ENCODE results near the gene SPATA25.
A peak's percentile ranks its signal among the peaks of the same experiment; 100 is the strongest.
"Not testable (repeated sequence)": the region's sequence is repeated elsewhere in the genome, so short reads cannot be mapped to it uniquely, and the experiment has no call there.

SPATA25 gene

DNA sequence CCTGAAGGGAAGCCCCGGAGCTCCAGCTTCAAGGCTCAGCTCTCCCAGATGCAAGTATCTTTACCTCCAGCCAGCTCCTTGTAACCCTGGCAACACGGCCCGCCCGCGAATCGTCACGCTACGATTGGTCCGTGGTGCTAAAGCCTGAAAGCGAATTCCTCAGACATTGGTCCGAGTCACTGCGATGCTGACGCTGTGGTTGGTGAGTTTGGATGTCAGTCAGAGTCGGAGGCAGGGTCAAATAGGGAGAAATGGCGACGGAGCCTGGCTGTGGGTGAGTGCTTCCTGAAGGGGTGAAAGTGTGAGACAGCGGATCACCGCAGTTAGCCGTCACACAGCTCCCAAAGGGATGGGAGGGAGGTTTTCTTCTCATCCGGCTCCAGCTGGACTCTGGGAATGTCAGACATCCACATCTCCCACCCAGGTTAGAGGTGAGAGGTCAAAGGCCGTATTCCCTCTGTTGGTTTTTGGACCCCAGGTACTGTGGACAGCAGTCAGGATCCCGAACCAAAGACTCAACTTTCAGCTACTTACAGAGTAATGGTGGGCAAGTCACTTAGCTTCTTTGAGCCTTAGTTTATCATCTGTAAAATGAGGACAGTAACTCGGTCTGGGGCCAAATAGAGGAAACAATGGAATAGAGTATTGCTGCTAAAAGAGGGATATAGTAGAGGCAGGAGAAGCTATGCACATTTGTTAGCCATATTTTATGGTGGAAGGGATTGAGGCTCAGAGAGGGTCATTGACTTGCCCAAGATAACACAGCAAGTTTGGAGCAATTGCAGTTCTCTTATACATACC lies 6.2 kb downstream of the SPATA25 start, which contains the start of gene ZSWIM1:
TSS of gene ZSWIM1 (plus strand) at position 240 of the 801 bp plus-strand sequence. CDS start 1,366 bp downstream, outside the sequence.
- Histone ChIP-seq H3K4me1 (ENCODE audit: insufficient read depth, low read length) (peaks cover 2% of the 10 kb centered on the region), H3K9me3 (ENCODE audit: low read length) (no peaks in the 10 kb centered on the region), H3K4me3 (ENCODE audit: low read length) (peak within 1 kb of the TSS; percentile 82), H3K36me3 (ENCODE audit: insufficient read depth, low read length) (peaks cover 44% of the 10 kb centered on the region), H3K27me3 (ENCODE audit: insufficient read depth, low read length) (no peaks in the 10 kb centered on the region), H2AFZ (ENCODE audit: low read depth, low read length) (no peak within 1 kb of the TSS)

DNA sequence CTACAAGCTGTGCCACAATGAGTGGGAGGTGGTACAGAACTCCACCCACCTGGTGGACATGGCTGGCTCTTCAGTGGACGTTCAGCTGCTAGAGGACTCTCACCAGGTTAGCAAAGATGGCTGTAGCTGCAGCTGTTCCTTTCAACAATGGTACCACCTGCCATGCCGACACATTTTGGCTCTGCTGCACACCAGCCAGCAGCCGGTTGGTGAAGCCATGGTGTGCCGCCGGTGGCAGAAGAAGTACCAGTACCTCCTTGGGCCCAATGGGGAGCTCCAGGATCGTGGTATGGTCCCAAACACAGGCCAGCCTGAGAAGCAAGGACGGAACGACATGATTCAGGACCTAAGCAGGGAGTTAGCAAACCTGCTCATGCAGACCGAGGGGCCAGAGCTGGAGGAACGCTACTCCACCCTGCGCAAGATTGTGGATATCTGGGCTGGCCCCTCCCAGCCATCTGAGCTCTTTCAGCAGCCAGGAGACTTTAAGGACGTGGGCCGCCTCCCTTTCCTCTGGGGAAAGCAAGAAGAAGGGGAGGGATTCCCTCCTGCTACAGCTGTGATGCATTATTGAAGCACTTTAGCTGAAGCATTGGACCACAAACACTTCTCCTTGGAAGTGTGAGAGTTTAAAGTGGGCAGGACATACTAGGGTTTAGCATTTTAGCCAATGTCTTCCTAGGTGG lies 9.2 kb downstream of the SPATA25 start:
- Histone ChIP-seq H3K4me1 (ENCODE audit: insufficient read depth, low read length) (peaks cover 2% of the 10 kb centered on the region), H3K4me3 (ENCODE audit: low read length) (no peak overlapping the region), H3K36me3 (ENCODE audit: insufficient read depth, low read length) (peaks cover 28% of the 10 kb centered on the region), H3K9me3 (ENCODE audit: low read length) (no peaks in the 10 kb centered on the region), H2AFZ (ENCODE audit: low read depth, low read length) (no peak overlapping the region), H3K27me3 (ENCODE audit: insufficient read depth, low read length) (no peaks in the 10 kb centered on the region)

DNA sequence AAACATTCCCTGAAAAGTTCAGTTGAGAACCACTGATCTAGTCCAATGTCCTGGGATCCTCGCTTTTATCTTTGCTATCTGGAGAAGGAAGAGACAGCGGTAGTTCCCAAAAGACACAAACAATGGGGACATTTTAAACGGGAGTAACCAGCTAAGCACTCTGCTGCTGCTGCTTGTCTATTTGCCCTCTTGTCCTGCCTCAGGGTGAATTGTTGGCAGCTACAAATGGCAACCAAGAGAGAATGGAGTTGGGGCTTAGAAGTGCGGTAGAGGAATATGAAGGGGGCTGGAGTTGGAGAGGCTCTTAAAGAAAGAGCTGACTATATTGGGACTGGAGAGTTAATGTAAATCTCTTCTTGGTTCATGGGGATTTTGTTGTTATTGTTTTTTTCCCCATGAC lies 12.8 kb downstream of the SPATA25 start:
- no peaks in the 10 kb centered on the region for H3K4me1 ChIP-seq (ENCODE audit: insufficient read depth, low read length)
- H3K9me3 ChIP-seq (ENCODE audit: low read length), result no peaks in the 10 kb centered on the region
- no peak overlapping the region for H3K4me3 ChIP-seq (ENCODE audit: low read length)
- peaks cover 20% of the 10 kb centered on the region for H3K36me3 ChIP-seq (ENCODE audit: insufficient read depth, low read length)
- no peaks in the 10 kb centered on the region for H3K27me3 ChIP-seq (ENCODE audit: insufficient read depth, low read length)
- no peak overlapping the region for H2AFZ ChIP-seq (ENCODE audit: low read depth, low read length)

DNA sequence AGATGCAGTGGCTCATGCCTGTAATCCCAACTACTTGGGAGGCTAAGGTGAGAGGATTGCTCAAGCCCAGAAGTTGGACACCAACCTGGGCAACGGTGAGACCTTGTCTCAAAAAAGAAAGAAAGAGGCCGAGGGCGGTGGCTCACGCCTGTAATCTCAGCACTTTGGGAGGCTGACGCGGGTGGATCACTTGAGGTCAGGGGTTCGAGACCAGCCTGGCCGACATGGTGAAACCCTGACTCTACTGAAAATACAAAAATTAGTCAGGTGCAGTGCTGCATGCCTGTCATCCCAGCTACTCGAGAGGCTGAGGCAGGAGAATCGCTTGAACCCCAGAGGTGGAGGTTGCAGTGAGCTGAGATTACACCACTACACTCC lies 13.3 kb downstream of the SPATA25 start:
- H3K4me1 ChIP-seq (ENCODE audit: insufficient read depth, low read length); H2AFZ ChIP-seq (ENCODE audit: low read depth, low read length); H3K4me3 ChIP-seq (ENCODE audit: low read length); H3K9me3 ChIP-seq (ENCODE audit: low read length); H3K27me3 ChIP-seq (ENCODE audit: insufficient read depth, low read length): not testable (repeated sequence)
- peaks cover 20% of the 10 kb centered on the region for H3K36me3 ChIP-seq (ENCODE audit: insufficient read depth, low read length)

DNA sequence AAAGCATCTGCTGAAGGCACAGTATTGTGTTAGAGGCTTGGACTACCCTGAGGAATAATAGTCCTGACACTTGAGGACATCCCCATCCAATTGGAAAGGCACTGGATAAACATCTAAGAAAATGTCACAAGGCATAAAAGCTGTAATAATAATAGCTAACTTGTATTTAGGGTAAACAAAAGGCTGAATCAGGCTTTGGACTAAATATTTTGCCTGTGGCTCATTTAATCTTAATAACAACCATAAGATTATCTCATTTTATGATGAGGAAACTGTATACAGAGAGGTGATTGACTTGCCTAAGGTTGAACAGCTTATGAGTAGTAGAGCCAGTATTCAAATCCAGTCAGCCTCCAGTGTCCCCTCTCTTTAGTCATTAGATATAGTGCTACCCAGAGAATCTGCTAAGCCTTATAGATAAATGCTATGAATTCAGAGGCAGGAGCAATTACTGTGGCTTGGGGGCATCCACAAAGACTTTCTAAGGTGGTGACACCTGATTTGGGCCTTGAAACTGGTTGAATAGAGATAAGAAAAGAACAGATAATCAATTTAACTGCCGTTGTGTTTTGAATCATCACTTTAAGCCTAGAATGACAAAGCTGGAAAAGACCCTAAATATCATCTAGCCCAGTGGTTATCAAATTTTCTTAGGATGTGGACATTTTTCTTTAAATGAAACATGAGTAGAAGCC lies 13.9 kb downstream of the SPATA25 start:
- Histone ChIP-seq H3K9me3 (ENCODE audit: low read length) (no peaks in the 10 kb centered on the region), H3K27me3 (ENCODE audit: insufficient read depth, low read length) (no peaks in the 10 kb centered on the region), H2AFZ (ENCODE audit: low read depth, low read length) (no peak overlapping the region), H3K4me3 (ENCODE audit: low read length) (no peak overlapping the region), H3K36me3 (ENCODE audit: insufficient read depth, low read length) (peaks cover 20% of the 10 kb centered on the region), H3K4me1 (ENCODE audit: insufficient read depth, low read length) (no peaks in the 10 kb centered on the region)

DNA sequence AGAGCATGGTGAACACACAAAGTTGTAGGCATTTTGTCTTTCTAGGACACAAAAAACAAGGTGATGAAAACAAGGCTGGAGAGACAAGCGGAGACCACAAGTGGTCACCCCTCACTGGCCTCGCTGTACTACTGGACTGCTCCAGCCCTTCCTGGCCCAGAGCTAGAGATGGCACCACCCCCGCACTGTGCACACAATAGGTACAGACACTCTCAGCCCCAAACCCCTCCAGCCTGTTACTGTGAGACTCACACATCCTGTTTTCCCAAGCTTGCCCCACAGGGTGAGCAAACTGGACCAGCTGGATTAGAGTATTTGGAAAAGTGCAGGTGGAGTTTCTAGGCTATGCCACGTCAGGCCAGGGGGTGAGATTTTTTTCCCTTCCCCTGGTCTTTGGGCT lies 14.8 kb downstream of the SPATA25 start:
- Histone ChIP-seq H2AFZ (ENCODE audit: low read depth, low read length) (no peak overlapping the region), H3K9me3 (ENCODE audit: low read length) (no peaks in the 10 kb centered on the region), H3K36me3 (ENCODE audit: insufficient read depth, low read length) (peaks cover 11% of the 10 kb centered on the region)

DNA sequence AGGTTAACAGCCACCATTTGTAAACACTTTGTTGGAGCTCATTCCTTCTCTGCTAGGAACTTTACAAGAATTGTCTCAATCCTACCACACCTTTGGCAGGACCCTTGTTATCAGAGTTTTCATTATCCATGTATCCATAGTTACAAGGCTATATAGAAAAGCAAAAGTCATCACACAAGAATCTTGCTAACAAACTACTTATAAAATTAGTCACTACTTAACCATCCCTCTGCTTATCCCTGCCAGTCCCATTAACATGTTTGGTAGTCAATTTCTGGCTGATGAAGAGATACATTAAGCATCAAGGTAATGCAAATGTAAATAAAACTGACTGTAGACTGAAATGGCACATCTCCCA lies 19.6 kb downstream of the SPATA25 start:
- Histone ChIP-seq H3K36me3 (ENCODE audit: insufficient read depth, low read length) (no peaks in the 10 kb centered on the region), H2AFZ (ENCODE audit: low read depth, low read length) (no peak overlapping the region), H3K9me3 (ENCODE audit: low read length) (no peaks in the 10 kb centered on the region), H3K4me3 (ENCODE audit: low read length) (no peak overlapping the region), H3K4me1 (ENCODE audit: insufficient read depth, low read length) (no peaks in the 10 kb centered on the region), H3K27me3 (ENCODE audit: insufficient read depth, low read length) (no peaks in the 10 kb centered on the region)

More for the DNA sequence above, 14.8 kb downstream of the SPATA25 start:
- H3K4me1 ChIP-seq (ENCODE audit: insufficient read depth, low read length), result no peaks in the 10 kb centered on the region
- no peak overlapping the region for H3K4me3 ChIP-seq (ENCODE audit: low read length)
- H3K27me3 ChIP-seq (ENCODE audit: insufficient read depth, low read length), result no peaks in the 10 kb centered on the region

DNA sequence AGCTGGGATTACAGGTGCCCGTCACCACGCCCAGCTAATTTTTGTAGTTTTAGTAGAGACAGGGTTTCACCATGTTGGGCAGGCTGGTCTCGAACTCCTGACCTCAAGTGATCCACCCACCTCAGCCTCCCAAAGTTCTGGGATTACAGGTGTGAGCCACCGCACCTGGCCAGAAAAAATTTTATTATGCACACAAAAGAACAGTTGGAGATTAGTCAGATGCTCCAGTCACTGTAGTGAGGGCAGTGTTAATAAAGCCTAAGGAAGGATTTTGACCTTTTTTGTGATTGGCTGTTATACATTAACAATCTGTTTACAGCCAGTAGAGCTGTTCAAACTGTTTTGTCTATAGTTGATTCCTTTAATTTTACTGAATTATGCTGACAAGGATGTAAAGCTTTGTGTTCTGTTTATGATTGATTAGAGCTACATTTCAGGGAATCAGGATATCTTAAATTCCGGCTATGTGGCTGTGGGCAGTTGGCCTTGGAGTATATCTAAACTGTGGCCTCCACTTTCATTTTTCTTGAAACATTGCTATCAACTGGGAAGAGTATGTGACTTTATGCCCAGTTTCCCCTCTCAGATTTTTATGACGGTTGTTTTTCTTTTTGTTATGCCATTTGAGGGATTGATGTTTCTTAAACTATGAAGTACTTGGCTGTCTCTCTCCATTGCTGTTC lies 20.1 kb downstream of the SPATA25 start:
- Histone ChIP-seq H2AFZ (ENCODE audit: low read depth, low read length) (no peak overlapping the region), H3K4me3 (ENCODE audit: low read length) (no peak overlapping the region), H3K4me1 (ENCODE audit: insufficient read depth, low read length) (no peaks in the 10 kb centered on the region), H3K9me3 (ENCODE audit: low read length) (no peaks in the 10 kb centered on the region), H3K27me3 (ENCODE audit: insufficient read depth, low read length) (no peaks in the 10 kb centered on the region), H3K36me3 (ENCODE audit: insufficient read depth, low read length) (no peaks in the 10 kb centered on the region)

DNA sequence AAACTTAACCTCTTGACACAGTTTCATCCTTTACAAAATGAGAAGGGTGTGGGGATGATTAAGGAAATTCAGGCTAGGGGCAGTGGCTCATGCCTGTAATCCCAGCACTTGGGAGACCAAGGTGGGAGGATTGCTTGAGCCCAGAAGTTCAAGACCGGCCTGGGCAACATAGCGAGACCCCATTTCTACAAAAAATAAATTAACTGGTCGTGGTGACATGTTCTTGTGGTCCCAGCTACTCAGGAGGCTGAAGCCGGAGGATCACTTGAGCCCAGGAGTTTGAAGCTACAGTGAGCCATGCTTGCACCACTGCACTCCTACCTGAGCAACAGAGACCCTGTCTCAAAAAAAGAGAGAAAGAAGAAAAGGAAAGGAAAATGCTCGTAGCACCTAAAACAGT lies 21.0 kb downstream of the SPATA25 start:
- Histone ChIP-seq H3K4me3 (ENCODE audit: low read length) (no peak overlapping the region), H3K27me3 (ENCODE audit: insufficient read depth, low read length) (no peaks in the 10 kb centered on the region), H2AFZ (ENCODE audit: low read depth, low read length) (no peak overlapping the region), H3K4me1 (ENCODE audit: insufficient read depth, low read length) (no peaks in the 10 kb centered on the region), H3K36me3 (ENCODE audit: insufficient read depth, low read length) (no peaks in the 10 kb centered on the region), H3K9me3 (ENCODE audit: low read length) (no peaks in the 10 kb centered on the region)

DNA sequence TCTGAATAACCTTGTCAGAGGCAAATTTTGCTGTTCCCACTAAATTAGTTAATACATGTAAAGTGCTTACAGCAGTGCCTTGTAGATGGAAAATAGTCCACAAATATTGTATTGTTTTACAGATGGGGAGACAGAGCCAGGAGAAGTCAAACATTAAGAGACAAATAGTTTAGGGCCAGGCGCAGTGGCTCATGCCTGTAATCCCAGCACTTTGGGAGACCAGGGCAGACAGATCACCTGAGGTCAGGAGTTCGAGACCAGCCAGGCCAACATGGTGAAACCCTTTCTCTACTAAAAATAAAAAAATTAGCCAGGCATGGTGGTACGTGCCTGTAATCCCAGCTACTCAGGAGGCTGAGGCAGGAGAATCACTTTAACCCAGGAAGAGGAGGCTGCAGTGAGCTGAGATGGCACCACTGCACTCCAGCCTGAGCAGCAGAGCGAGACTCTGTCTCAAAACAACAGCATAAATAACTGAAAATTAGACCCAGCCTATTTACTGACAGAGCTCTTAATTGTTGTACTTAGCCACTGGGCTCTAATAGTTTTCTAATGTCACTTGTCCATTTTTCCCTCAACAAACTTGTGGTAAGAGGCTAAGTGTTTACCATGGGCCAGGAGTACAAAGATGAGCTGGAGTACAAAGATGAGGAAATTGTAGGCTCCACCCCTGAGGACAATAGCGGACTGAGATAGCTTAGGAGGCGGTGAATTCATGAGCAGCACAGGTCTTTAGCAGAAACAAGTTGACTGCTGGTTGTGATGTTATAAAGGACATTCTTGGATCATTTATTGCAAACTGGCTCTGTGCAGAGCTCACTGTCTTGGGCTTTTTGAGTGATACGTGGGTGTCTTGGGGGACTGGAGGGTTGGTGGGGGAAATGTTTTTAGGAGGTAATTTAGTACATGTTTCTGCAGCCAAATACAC lies 23.6 kb downstream of the SPATA25 start:
- H2AFZ ChIP-seq (ENCODE audit: low read depth, low read length), result no peak overlapping the region
- no peaks in the 10 kb centered on the region for H3K27me3 ChIP-seq (ENCODE audit: insufficient read depth, low read length)
- H3K9me3 ChIP-seq (ENCODE audit: low read length), result no peaks in the 10 kb centered on the region
- H3K4me1 ChIP-seq (ENCODE audit: insufficient read depth, low read length), result peaks cover 2% of the 10 kb centered on the region
- no peak overlapping the region for H3K4me3 ChIP-seq (ENCODE audit: low read length)
- no peaks in the 10 kb centered on the region for H3K36me3 ChIP-seq (ENCODE audit: insufficient read depth, low read length)

DNA sequence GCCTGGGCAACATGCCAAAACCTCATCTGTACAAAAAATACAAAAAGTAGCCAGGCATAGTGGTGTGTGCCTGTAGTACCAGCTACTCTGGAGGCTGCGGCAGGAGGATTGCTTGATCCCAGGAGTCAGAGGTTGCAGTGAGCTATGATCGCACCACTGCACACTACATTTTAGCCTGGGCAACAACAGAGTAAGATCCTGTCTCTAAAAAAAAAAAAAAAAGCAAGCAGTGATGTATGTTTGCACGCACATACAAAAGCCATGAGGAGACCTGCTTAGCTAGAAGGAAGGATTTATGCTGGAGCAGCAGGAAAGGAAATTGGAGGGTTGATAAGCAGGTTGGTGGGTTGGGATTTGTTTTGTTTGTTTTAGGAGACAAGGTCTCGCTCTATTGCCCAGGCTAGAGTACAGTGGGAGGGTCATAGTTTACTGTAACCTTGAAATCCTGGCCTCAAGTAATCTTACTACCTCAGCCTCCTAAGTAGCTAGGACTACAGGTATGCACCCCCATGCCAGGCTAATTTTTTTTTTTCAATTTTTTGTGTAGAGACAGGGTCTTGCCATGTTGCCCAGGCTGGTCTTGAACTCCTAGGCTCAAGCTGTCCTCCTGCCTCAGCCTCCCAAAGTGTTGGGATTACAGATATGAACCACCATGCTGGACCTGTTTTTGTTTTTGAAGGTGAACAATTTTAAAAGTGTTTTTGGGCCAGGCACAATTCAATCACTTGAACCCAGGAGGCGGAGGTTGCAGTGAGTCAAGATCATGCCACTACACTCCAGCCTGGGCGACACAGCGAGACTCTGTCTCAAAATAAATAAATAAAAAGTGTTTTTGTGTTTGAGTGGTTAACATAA lies 26.0 kb downstream of the SPATA25 start:
- H3K36me3 ChIP-seq (ENCODE audit: insufficient read depth, low read length), result no peaks in the 10 kb centered on the region
- no peaks in the 10 kb centered on the region for H3K9me3 ChIP-seq (ENCODE audit: low read length)
- H3K27me3 ChIP-seq (ENCODE audit: insufficient read depth, low read length), result no peaks in the 10 kb centered on the region
- no peak overlapping the region for H3K4me3 ChIP-seq (ENCODE audit: low read length)
- peaks cover 13% of the 10 kb centered on the region for H3K4me1 ChIP-seq (ENCODE audit: insufficient read depth, low read length)
- H2AFZ ChIP-seq (ENCODE audit: low read depth, low read length), result no peak overlapping the region

Measured in neuron (in vitro differentiated cells).